HepG2 (cell line): ENCODE data around the gene KAT2A. TPM values are rescaled to one million over a fixed set of nuclear protein-coding genes. Genes with fewer than 3 reads are reported as not detected.
A peak's percentile ranks its signal among the peaks of the same experiment; 100 is the strongest.

Source experiments
- ARNTL ChIP-seq: sonication (generic); formaldehyde crosslinking; IDR thresholded peaks from 2 replicates; pipeline ENCODE4 v1.4.0; 2020; ENCODE audit warnings: mild to moderate bottlenecking, missing genetic modification reagents
- FOXO1 ChIP-seq: sonication (generic); formaldehyde crosslinking; IDR thresholded peaks from 2 replicates; pipeline ENCODE4 v1.4.0; 2020; ENCODE audit warnings: missing genetic modification reagents
- FOXP4 ChIP-seq: sonication (generic); formaldehyde crosslinking; IDR thresholded peaks from 2 replicates; pipeline ENCODE4 v1.4.0; 2020; ENCODE audit warnings: missing genetic modification reagents
- GFI1 ChIP-seq: sonication (generic); formaldehyde crosslinking; IDR thresholded peaks from 2 replicates; pipeline ENCODE4 v1.5.0; 2020; ENCODE audit warnings: missing genetic modification reagents, mild to moderate bottlenecking, borderline replicate concordance
- HCFC1 ChIP-seq: fragments of 150-350 bp; IDR thresholded peaks from 2 replicates; pipeline ENCODE4 v1.6.1; 2014; ENCODE audit warnings: low read depth, low read length
- MIER3 ChIP-seq: IDR thresholded peaks from 2 replicates; pipeline ENCODE4 v1.6.1; 2016; ENCODE audit warnings: missing compliant biosample characterization, borderline replicate concordance
- MNT ChIP-seq: fragments of 450-650 bp; IDR thresholded peaks from 2 replicates; pipeline ENCODE4 v1.6.1; 2016
- MYNN ChIP-seq: sonication (generic); formaldehyde crosslinking; IDR thresholded peaks from 2 replicates; pipeline ENCODE4 v1.4.0; 2020; ENCODE audit warnings: mild to moderate bottlenecking, low read depth, missing genetic modification reagents
- NRL ChIP-seq: sonication (generic); formaldehyde crosslinking; IDR thresholded peaks from 2 replicates; pipeline ENCODE4 v1.5.0; 2020; ENCODE audit warnings: missing genetic modification reagents, mild to moderate bottlenecking, moderate library complexity, borderline replicate concordance
- ONECUT2 ChIP-seq: sonication (generic); formaldehyde crosslinking; IDR thresholded peaks from 2 replicates; pipeline ENCODE4 v1.4.0; 2020; ENCODE audit warnings: missing genetic modification reagents
- YY1 ChIP-seq: IDR thresholded peaks from 2 replicates; pipeline ENCODE4 v1.6.1; 2011; ENCODE audit warnings: low read length, low read depth, moderate library complexity, mild to moderate bottlenecking; ENCODE audit not compliant: insufficient read depth, insufficient replicate concordance
- ZBTB38 ChIP-seq: sonication (generic); formaldehyde crosslinking; IDR thresholded peaks from 2 replicates; pipeline ENCODE4 v1.5.1; 2020; ENCODE audit warnings: mild to moderate bottlenecking, missing genetic modification reagents
- ZNF263 ChIP-seq: sonication (generic); formaldehyde crosslinking; IDR thresholded peaks from 2 replicates; pipeline ENCODE4 v1.4.0; 2020; ENCODE audit warnings: missing genetic modification reagents
- ZNF318 ChIP-seq: sonication (generic); formaldehyde crosslinking; IDR thresholded peaks from 2 replicates; pipeline ENCODE4 v1.4.0; 2020; ENCODE audit warnings: mild to moderate bottlenecking, missing genetic modification reagents
- ZNF616 ChIP-seq: sonication (generic); formaldehyde crosslinking; IDR thresholded peaks from 2 replicates; pipeline ENCODE4 v1.5.0; 2020; ENCODE audit warnings: low read depth, mild to moderate bottlenecking, missing genetic modification reagents
- ZNF619 ChIP-seq: sonication (generic); formaldehyde crosslinking; IDR thresholded peaks from 2 replicates; pipeline ENCODE4 v1.4.0; 2020; ENCODE audit warnings: mild to moderate bottlenecking, missing genetic modification reagents
- polyA plus RNA-seq, 8 experiments: library from polyadenylated mRNA; depleted of rRNA in 3 of 8; stranded (reverse) in 7 of 8; unstranded in 1 of 8; fragments of >200 nt; fragmentation: Illumina TruSeq in 4 of 8; extraction: Trizol in 4 of 8; gene quantifications; 2 replicates each; pipeline versions ENCODE4 v1.2.1 to v1.2.3, GENCODE V29; 2011 to 2016; ENCODE audit warnings: low read depth in 4 of 8, missing spikeins in 1 of 8, mixed read lengths in 1 of 8; ENCODE audit not compliant: insufficient read depth in 1 of 8
- total RNA-seq, 5 experiments: library from RNA; depleted of rRNA; stranded (reverse); fragments of >200 nt; fragmentation: Illumina TruSeq; extraction: Trizol; gene quantifications; 2 replicates each; pipeline ENCODE4 v1.2.3, GENCODE V29; 2016; ENCODE audit warnings: low read depth in 1 of 5

KAT2A gene
- total and polyA plus RNA-seq, 2 of the 13 experiments (the other 11 are each of a cell fraction or from before 2014, with no cell fraction given) = 29.1 to 90.4 TPM

- TF ChIP-seq ZNF616 (CRISPR knock-in tag) (no peak), MIER3 (CRISPR knock-in tag) (peak; percentile 63; the same call in 1 of the 2 replicates), MYNN (CRISPR knock-in tag) (peak; percentile 59; the same call in 1 of the 2 replicates), FOXP4 (CRISPR knock-in tag) (0 out of 2 replicates have a peak, but pooled peaks have one; percentile 22), NRL (CRISPR knock-in tag) (0 out of 2 replicates have a peak, but pooled peaks have one; percentile 21), ZBTB38 (peak; percentile 74; the same call in 1 of the 2 replicates), GFI1 (CRISPR knock-in tag) (peak; percentile 18; the same call in 1 of the 2 replicates), MNT (peak; percentile 28; the same call in 1 of the 2 replicates), ZNF619 (CRISPR knock-in tag) (0 out of 2 replicates have a peak, but pooled peaks have one; percentile 21), ARNTL (CRISPR knock-in tag) (0 out of 2 replicates have a peak, but pooled peaks have one; percentile 15), HCFC1 (peak; percentile 94), ZNF318 (CRISPR knock-in tag) (0 out of 2 replicates have a peak, but pooled peaks have one; percentile 19), YY1 (peak; percentile 90), ONECUT2 (CRISPR knock-in tag) (no peak), FOXO1 (CRISPR knock-in tag) (0 out of 2 replicates have a peak, but pooled peaks have one; percentile 34), ZNF263 (CRISPR knock-in tag) (0 out of 2 replicates have a peak, but pooled peaks have one; percentile 17)
Observed at GRCh38 chr17:42120770-42121769, at the start of gene KAT2A (continued).
